Activated CD8-positive, alpha-beta memory T cell treated with anti-CD3 and anti-CD28 coated beads for 36 hours (primary cell): ENCODE results near the gene PPP2R3A. TPM values are rescaled to one million over a fixed set of nuclear protein-coding genes. Genes with fewer than 3 reads are reported as not detected.

Source experiments
- total RNA-seq, 2 experiments: library from RNA; stranded (reverse); gene quantifications; one replicate each; pipeline ENCODE4 v1.2.3, GENCODE V29; 2021

Gene PPP2R3A
- total RNA-seq, 2 experiments from 2014 or later: 0.08 to 0.21 TPM

Other genes with a start within 250 kb of the PPP2R3A start
- gene MSL2, start 230.6 kb downstream of the PPP2R3A start, total RNA-seq: 10 to 100 TPM; 36.4 to 38.5 TPM